ENCODE results near the gene LRIG3.
"Not testable (repeated sequence)": the region's sequence is repeated elsewhere in the genome, so short reads cannot be mapped to it uniquely, and the experiment has no call there.

LRIG3 gene

GRCh38 chr12:58920102-58920960 is at the start of gene LRIG3:
TSS of gene LRIG3 (minus strand) at chr12:58920504. CDS start at chr12:58920235, 269 bp downstream.
- DNase-seq = peak; percentile 69

- no peak for DNase-seq
Observed at GRCh38 chr12:58969237-58969636, 48.9 kb upstream of the LRIG3 start.

- no peak for DNase-seq
Observed at GRCh38 chr12:58967561-58967960, 47.3 kb upstream of the LRIG3 start.

GRCh38 chr12:58966939-58967338 is 46.6 kb upstream of the LRIG3 start:
- DNase-seq = no peak

GRCh38 chr12:58965568-58965967 is 45.3 kb upstream of the LRIG3 start:
- DNase-seq = no peak

GRCh38 chr12:58963844-58964243 is 43.5 kb upstream of the LRIG3 start:
- no peak for DNase-seq

GRCh38 chr12:58961906-58962305 is 41.6 kb upstream of the LRIG3 start:
- no peak for DNase-seq

GRCh38 chr12:58961166-58961565 is 40.9 kb upstream of the LRIG3 start:
- DNase-seq = no peak

- DNase-seq = no peak
Observed at GRCh38 chr12:58959639-58960300, 39.5 kb upstream of the LRIG3 start.

- no peak for DNase-seq
Observed at GRCh38 chr12:58957298-58957697, 37.0 kb upstream of the LRIG3 start.

- DNase-seq = no peak
Observed at GRCh38 chr12:58955849-58956248, 35.5 kb upstream of the LRIG3 start.

- DNase-seq = no peak
Observed at GRCh38 chr12:58954002-58954401, 33.7 kb upstream of the LRIG3 start.

GRCh38 chr12:58950739-58951100 is 30.4 kb upstream of the LRIG3 start:
- no peak for DNase-seq

GRCh38 chr12:58949954-58950738 is 29.8 kb upstream of the LRIG3 start:
- DNase-seq = not testable (repeated sequence)

- no peak for DNase-seq
Observed at GRCh38 chr12:58943079-58943478, 22.8 kb upstream of the LRIG3 start.

GRCh38 chr12:58942345-58942744 is 22.0 kb upstream of the LRIG3 start:
- DNase-seq = no peak

- DNase-seq = no peak
Observed at GRCh38 chr12:58939399-58940100, 19.2 kb upstream of the LRIG3 start.

- DNase-seq = no peak
Observed at GRCh38 chr12:58938440-58938839, 18.1 kb upstream of the LRIG3 start.

- DNase-seq = no peak
Observed at GRCh38 chr12:58934528-58934927, 14.2 kb upstream of the LRIG3 start.

- DNase-seq = no peak
Observed at GRCh38 chr12:58932806-58933681, 12.7 kb upstream of the LRIG3 start.

GRCh38 chr12:58931518-58931917 is 11.2 kb upstream of the LRIG3 start:
- no peak for DNase-seq

- no peak for DNase-seq
Observed at GRCh38 chr12:58930770-58931324, 10.5 kb upstream of the LRIG3 start.

Measured in NCI-H1436 (cell line).